ENCODE data around the gene SLC6A19. TPM values are rescaled to one million over a fixed set of nuclear protein-coding genes. Genes with fewer than 3 reads are reported as not detected.

Gene SLC6A19
- 0.29 and 0.32 TPM in 2 replicates for total RNA-seq (2022)
- Bru-seq, nascent RNA: percentile 17 among the genes with signal in this experiment
- BruChase-seq, experiment 1, labeled RNA remaining after a 2-hour chase: percentile 27 among the genes with signal in this experiment
- BruChase-seq, experiment 2, labeled RNA remaining after a 6-hour chase: percentile 28 among the genes with signal in this experiment
- long read RNA-seq, partial matches to known transcripts: 0 of 3 reads
- long read RNA-seq, other reads (novel, unspliced or antisense): 3 of 3 reads

GRCh38 chr5:1201327-1202025, at the start of gene SLC6A19:
Gene SLC6A19 (plus strand): TSS chr5:1201595. CDS start chr5:1201651, 56 bp downstream.
- Histone ChIP-seq H3K36me3 (ENCODE audit: control insufficient read depth, insufficient read depth, low read length) (no peaks in the 10 kb centered on the region), H3K27me3 (replicated peaks; ENCODE audit: control insufficient read depth, insufficient read depth, low read length) (no peaks in the 10 kb centered on the region), H3K4me3 (ENCODE audit: low read depth, low read length) (no peak within 1 kb of the TSS), H3K4me1 (peaks cover 62% of the 10 kb centered on the region), H3K9me3 (no peaks in the 10 kb centered on the region)
- H3K27me3 Mint-ChIP-seq (ENCODE audit: insufficient read depth, unreplicated experiment): no peaks in the 10 kb centered on the region
- DNase-seq: no peak
- H3K4me3 Mint-ChIP-seq (ENCODE audit: unreplicated experiment): no peak within 1 kb of the TSS
- no peaks in the 10 kb centered on the region for H3K9me3 Mint-ChIP-seq (ENCODE audit: unreplicated experiment)
- no peaks in the 10 kb centered on the region for H3K4me1 Mint-ChIP-seq (ENCODE audit: low read depth, unreplicated experiment)
- intact Hi-C loops (cut with micrococcal nuclease; ENCODE audit: unreplicated experiment): no loop called here
- BruUV-seq (replicated peaks): no TSS peak
- CTCF ChIA-PET: interaction anchor here (1.2 kb wide), 1 partner anchor 16 kb away, joined by 4 read pairs; no protein-coding TSS in a partner anchor
- no peak within 1 kb of the TSS for H3K27ac Mint-ChIP-seq (ENCODE audit: unreplicated experiment)
- no peak for TF ChIP-seq CTCF (IDR thresholded peaks at IDR 0.05; ENCODE audit: insufficient read depth in 1 of 2, low read depth in 1 of 2, low read length in 1 of 2, severe bottlenecking in 1 of 2, unreplicated experiment in 1 of 2)
- H3K36me3 Mint-ChIP-seq (ENCODE audit: insufficient read depth, unreplicated experiment): no peaks in the 10 kb centered on the region
- POLR2A ChIA-PET: interaction anchor here (0.6 kb wide), 1 partner anchor 554 kb away, joined by 3 read pairs; no protein-coding TSS in a partner anchor

GRCh38 chr5:1152156-1152555, 49.2 kb upstream of the SLC6A19 start:
- ChIA-PET CTCF (no interaction called here), POLR2A (no interaction called here)
- Mint-ChIP-seq H3K27ac (ENCODE audit: unreplicated experiment) (no peak overlapping the region), H3K27me3 (ENCODE audit: insufficient read depth, unreplicated experiment) (peaks cover 1% of the 10 kb centered on the region), H3K36me3 (ENCODE audit: insufficient read depth, unreplicated experiment) (no peaks in the 10 kb centered on the region), H3K9me3 (ENCODE audit: unreplicated experiment) (peaks cover 2% of the 10 kb centered on the region), H3K4me3 (ENCODE audit: unreplicated experiment) (no peak overlapping the region), H3K4me1 (ENCODE audit: low read depth, unreplicated experiment) (no peaks in the 10 kb centered on the region)
- intact Hi-C loops (cut with micrococcal nuclease; ENCODE audit: unreplicated experiment): no loop called here
- H3K27me3 ChIP-seq (replicated peaks; ENCODE audit: control insufficient read depth, insufficient read depth, low read length): no peaks in the 10 kb centered on the region; the same call in 1 of the 2 replicates
- H3K36me3 ChIP-seq (ENCODE audit: control insufficient read depth, insufficient read depth, low read length): no peaks in the 10 kb centered on the region
- 0 out of 2 replicates have a peak, but pooled peaks cover 4% of the 10 kb centered on the region for H3K9me3 ChIP-seq
- TF ChIP-seq CTCF (IDR thresholded peaks at IDR 0.05; ENCODE audit: insufficient read depth in 1 of 2, low read depth in 1 of 2, low read length in 1 of 2, severe bottlenecking in 1 of 2, unreplicated experiment in 1 of 2): no peak
- no peak overlapping the region for H3K4me3 ChIP-seq (ENCODE audit: low read depth, low read length)
- BruUV-seq (replicated peaks): no TSS peak
- DNase-seq: no peak
- H3K4me1 ChIP-seq: no peaks in the 10 kb centered on the region

GRCh38 chr5:1152771-1153282, 48.6 kb upstream of the SLC6A19 start:
- DNase-seq: no peak
- H3K27me3 ChIP-seq (replicated peaks; ENCODE audit: control insufficient read depth, insufficient read depth, low read length): no peaks in the 10 kb centered on the region; the same call in 1 of the 2 replicates
- 0 out of 2 replicates have a peak, but pooled peaks cover 4% of the 10 kb centered on the region for H3K9me3 ChIP-seq
- Mint-ChIP-seq H3K27me3 (ENCODE audit: insufficient read depth, unreplicated experiment) (peaks cover 8% of the 10 kb centered on the region), H3K9me3 (ENCODE audit: unreplicated experiment) (peaks cover 9% of the 10 kb centered on the region), H3K27ac (ENCODE audit: unreplicated experiment) (no peak overlapping the region), H3K4me1 (ENCODE audit: low read depth, unreplicated experiment) (no peaks in the 10 kb centered on the region), H3K36me3 (ENCODE audit: insufficient read depth, unreplicated experiment) (no peaks in the 10 kb centered on the region), H3K4me3 (ENCODE audit: unreplicated experiment) (no peak overlapping the region)
- no peak overlapping the region for H3K4me3 ChIP-seq (ENCODE audit: low read depth, low read length)
- TF ChIP-seq CTCF (IDR thresholded peaks at IDR 0.05; ENCODE audit: insufficient read depth in 1 of 2, low read depth in 1 of 2, low read length in 1 of 2, severe bottlenecking in 1 of 2, unreplicated experiment in 1 of 2): no peak
- intact Hi-C loops (cut with micrococcal nuclease; ENCODE audit: unreplicated experiment): no loop called here
- POLR2A ChIA-PET: no interaction called here
- H3K36me3 ChIP-seq (ENCODE audit: control insufficient read depth, insufficient read depth, low read length): no peaks in the 10 kb centered on the region
- CTCF ChIA-PET: no interaction called here
- BruUV-seq (replicated peaks): no TSS peak
- no peaks in the 10 kb centered on the region for H3K4me1 ChIP-seq

All from Caco-2 (cell line).